Peyer's patch (tissue), 4 donors: ENCODE data around the gene ADCY2.

Source experiments
- POLR2A ChIP-seq, 2 donors: fragments of 450-650 bp; IDR thresholded peaks; one replicate each; pipeline ENCODE4 v1.5.1; 2017; ENCODE audit warnings: antibody characterized with exemption in 2 of 2, mild to moderate bottlenecking in 2 of 2, moderate library complexity in 2 of 2
- TF ChIP-seq, protein P1 (sequence below), 6 experiments: fragments of 450-650 bp in 4 of 6; fragments of 200-600 bp in 2 of 6; sonication (generic) in 1 of 6; IDR thresholded peaks; one replicate each; pipeline ENCODE4 v1.5.1; 2017 to 2019; ENCODE audit warnings: antibody characterized with exemption in 6 of 6, mild to moderate bottlenecking in 3 of 6, moderate library complexity in 1 of 6

DNA sequence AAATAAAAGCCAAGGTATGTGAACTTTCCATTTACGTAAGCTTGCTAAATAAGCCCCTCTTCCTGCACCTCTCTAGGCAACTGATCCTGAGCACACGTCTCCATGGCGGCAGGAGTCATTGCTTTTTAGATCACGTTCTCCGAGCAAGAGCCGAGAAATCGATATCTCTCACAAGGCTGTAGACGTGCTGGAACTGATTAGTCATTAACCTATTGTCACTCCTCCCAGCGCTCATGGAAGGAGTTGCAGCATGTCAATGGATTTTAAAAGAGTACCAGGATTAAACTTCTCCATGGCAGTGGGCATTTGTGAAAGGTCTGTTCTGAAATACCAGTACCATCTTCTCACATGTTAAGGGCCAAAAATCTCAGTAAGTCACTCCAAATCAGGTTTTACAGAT lies 4.7 kb upstream of the ADCY2 start:
- no peak for TF ChIP-seq POLR2A (IDR thresholded peaks at IDR 0.05)
- TF ChIP-seq, protein P1, sequence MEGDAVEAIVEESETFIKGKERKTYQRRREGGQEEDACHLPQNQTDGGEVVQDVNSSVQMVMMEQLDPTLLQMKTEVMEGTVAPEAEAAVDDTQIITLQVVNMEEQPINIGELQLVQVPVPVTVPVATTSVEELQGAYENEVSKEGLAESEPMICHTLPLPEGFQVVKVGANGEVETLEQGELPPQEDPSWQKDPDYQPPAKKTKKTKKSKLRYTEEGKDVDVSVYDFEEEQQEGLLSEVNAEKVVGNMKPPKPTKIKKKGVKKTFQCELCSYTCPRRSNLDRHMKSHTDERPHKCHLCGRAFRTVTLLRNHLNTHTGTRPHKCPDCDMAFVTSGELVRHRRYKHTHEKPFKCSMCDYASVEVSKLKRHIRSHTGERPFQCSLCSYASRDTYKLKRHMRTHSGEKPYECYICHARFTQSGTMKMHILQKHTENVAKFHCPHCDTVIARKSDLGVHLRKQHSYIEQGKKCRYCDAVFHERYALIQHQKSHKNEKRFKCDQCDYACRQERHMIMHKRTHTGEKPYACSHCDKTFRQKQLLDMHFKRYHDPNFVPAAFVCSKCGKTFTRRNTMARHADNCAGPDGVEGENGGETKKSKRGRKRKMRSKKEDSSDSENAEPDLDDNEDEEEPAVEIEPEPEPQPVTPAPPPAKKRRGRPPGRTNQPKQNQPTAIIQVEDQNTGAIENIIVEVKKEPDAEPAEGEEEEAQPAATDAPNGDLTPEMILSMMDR (IDR thresholded peaks at IDR 0.05): peak in 3 of 6 experiments; percentile 55 to 62 (median 56)
